ENCODE results near the gene AFAP1L2.
"Not testable (repeated sequence)": the region's sequence is repeated elsewhere in the genome, so short reads cannot be mapped to it uniquely, and the experiment has no call there.

AFAP1L2 gene

GRCh38 chr10:114334301-114334700 is 70.0 kb downstream of the AFAP1L2 start:
- no peak for DNase-seq

DNA sequence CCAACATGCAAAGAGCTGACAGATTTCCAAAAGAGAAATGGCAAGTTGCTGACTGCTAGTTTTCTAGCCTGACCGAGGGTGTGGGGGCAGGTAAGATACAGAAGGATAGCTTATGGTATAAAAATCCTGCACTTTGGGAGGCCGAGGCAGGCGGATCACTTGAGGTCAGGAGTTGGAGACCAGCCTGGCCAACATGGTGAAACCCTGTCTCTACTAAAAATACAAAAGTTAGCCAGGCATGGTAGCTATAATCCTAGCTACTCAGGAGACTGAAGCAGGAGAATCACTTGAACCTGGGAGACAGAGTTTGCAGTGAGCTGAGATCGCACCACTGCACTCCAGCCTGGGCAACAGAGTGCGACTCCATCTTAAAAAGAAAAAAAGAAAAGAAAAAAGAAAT is 70.9 kb downstream of the AFAP1L2 start:
- DNase-seq: not testable (repeated sequence)

- DNase-seq: no peak
These were observed 71.8 kb downstream of the AFAP1L2 start for GRCh38 chr10:114332301-114333192.

- no peak for DNase-seq
These were observed 74.5 kb downstream of the AFAP1L2 start for GRCh38 chr10:114329634-114330365.

DNA sequence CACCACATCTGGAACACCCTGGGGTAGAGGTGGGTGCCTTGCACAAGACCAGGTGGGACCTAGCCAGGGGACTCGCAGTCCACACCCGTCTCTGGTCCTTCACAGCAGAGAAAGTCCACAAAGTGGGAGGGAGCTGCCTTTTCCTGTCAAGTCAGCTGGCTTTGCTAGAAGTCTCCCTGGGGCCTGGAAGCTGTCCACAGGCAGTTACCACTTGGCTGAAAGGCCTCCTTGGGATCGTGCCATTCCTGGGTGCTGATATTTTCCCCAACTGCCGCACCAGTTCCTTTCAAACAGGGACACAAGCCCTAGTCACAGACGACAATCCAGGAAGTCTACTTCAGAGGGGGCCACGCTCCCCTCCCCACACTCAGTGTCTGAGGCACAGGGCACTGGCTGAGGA is 75.4 kb downstream of the AFAP1L2 start:
- DNase-seq: no peak

GRCh38 chr10:114328441-114328812 is 75.9 kb downstream of the AFAP1L2 start:
- no peak for DNase-seq

DNA sequence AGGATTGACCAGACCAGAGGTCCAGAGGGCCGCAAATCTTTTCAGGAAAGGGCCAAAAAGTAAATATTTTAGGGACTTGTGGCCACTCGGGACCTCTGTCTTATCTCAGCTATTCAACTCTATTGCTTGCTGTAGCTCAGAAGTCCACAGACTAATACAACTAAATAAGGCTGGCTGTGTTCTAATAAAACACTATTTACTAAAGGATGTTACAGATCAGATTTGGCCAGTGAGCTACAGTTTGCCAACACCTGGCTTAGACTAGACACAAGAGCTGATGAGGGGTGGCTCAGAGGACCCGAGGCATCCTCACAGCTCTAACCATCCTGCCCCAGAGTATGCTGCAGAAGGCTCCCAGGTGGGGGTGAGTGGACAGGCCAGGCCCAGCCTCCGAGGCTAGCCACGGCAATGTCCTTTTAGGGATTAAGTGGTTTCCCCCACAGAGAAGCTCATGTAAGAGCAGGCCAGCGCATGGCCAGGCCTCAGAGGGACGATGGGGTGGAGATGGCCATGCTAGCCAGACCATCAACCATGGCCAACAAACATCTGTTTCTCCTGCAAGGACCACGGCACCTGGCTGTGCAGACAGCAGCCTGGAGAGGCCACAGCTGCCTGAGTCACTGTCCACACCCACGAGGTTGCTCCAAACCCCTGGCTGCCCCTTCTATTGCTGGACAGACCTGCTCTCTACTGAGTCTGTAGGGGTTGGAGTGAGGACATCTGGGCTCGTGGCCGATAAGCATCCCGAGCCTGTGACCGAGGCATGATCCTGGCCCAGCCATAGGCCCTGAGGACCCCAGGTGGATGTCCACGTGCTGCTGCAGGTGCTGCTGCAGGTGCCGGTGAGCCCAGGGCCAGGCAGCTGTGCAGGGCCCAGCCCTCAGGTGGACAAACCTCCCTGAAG is 76.5 kb downstream of the AFAP1L2 start:
- no peak for DNase-seq

- DNase-seq: no peak
These were observed 77.5 kb downstream of the AFAP1L2 start for GRCh38 chr10:114326795-114327194.

- no peak for DNase-seq
These were observed 81.3 kb downstream of the AFAP1L2 start for GRCh38 chr10:114323023-114323422.

GRCh38 chr10:114322344-114322743 is 82.0 kb downstream of the AFAP1L2 start:
- no peak for DNase-seq

GRCh38 chr10:114320249-114321116 is 83.8 kb downstream of the AFAP1L2 start:
- DNase-seq: no peak

DNA sequence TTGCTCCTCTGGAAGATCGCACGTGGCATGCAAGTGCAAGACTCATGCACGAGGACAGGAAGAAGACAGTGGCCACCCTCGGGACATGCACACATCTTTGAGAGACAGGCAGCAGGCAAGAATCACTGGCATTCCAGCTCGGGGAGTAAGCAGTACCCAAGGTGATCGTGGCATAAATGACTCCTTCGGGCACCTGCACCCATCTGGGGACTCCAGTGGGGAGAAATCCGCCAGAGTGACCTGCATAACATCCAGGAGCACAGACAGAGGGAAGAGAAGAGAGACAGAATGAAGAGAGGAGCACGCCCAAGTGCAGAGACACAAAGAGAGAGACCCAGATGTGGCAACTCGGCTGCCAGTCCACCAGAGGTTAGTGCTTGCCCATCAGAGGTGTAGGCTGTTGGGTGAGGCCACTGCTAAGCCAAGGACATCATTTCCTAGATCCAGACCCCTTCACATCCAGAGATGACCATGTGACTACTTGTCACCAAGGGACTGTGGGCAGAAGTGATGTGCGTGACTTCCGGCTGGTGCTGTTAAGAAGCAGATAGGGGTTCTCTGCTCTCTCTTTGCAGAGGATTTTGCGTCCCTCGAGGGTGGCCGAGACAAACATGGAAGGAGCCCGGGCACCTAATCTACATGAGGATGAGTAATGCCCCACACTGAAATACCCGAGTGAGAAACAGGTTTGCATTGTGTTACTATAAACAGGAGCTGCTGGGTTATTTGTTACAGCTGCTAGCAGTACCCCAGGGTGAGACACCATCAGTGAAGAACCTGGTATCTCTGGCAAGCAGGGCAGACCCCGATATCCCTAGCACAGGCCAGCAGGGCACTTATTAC is 84.7 kb downstream of the AFAP1L2 start:
- no peak for DNase-seq

DNA sequence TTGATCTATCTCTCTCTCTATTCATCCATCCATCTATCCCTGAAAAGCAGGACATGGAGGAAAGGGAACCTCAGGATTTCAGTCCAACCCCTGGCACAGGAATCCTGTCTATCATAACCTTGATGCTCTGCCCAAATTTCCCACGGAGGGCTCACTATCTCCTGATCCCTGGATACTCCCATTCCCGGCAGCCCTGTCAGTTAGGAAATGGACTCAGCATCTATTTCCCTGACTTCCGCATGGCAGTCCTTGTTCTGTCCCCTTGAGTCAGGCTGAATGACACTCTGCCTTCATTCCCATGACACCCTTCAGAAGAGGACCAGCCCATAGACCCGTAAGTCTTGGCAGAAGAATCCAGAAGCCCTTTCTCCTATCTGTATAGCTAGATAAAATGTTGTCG is 87.6 kb downstream of the AFAP1L2 start:
- no peak for DNase-seq

DNA sequence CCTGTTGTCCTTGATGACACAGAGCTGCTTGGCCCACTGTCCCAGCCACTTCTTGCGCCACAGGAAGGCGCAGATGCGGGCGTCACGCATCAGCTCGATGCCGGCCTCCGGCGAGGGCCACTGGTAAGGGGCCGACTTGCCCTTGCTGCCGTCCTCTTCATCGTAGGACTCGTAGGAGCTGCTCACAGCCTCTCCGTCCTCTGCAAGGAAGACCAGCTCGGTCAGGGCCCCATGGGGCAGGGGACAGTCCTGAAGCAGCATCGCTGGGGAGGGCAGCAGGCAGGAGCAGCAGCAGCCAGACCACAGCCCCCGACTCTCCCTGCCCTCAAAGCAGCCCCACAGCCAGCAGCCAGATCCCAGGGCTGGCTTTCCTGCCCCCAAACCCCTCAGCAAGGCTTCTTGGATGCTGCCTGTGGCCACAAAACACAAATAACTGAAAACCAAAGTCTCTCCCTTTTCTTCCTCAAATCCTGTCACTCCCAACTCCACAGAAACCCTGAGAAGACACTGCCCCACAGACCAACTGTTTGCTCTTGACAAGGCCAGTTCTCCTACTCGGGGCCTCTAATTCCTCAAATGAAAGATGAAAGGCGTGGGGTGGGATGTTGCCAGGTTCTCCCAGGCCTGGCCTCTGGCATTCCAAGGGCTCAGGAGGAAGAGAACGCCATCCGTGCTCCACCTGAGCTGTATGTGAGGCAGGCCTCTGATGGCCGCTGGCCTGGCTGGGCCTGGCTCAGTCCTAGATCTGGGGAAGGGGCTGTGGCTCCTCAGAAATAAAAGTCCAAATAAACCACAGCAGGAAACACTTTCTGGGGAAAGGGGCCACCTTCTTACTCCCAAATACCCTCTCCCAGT is 88.5 kb downstream of the AFAP1L2 start:
- no peak for DNase-seq

DNA sequence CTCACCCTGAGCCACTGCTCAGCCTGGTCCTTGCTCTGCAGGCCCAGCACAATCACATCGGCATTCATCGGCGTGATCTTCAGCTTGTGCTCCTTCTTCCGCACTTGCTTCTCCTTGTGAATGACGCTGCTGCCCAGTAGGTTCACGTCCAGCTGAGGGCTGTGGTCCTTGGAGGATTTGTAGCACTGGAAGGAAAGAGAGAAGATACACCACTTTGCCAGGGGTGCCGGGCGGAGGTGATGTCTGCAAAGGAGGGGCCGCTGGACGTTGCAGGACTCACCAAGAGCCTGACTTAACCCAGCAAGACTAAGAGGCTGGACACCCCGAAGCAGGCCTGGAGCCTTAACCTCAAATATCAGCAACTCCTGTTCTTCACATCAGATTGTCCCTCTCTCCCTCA is 90.4 kb downstream of the AFAP1L2 start:
- no peak for DNase-seq

DNA sequence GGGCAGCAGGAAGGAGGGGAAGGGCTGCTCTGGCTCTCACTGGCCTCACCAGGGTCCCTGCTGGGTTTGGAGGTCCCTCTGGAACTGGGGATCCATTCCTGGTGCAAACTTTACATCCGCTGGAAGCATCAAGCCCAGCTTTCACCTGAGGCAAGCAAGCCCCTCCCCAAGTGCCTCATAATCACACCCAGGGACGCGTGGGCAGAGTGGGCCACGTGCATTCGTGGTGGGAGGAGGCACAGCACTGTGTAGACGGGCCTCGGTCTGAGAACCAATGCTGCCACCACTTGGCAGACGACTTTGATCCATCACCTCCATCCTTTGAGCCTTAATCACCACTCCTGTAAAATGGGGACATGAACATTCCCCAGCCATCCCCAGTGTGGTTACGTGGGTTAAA is 91.2 kb downstream of the AFAP1L2 start:
- DNase-seq: no peak

GRCh38 chr10:114311496-114312209 is 92.6 kb downstream of the AFAP1L2 start:
- DNase-seq: no peak

DNA sequence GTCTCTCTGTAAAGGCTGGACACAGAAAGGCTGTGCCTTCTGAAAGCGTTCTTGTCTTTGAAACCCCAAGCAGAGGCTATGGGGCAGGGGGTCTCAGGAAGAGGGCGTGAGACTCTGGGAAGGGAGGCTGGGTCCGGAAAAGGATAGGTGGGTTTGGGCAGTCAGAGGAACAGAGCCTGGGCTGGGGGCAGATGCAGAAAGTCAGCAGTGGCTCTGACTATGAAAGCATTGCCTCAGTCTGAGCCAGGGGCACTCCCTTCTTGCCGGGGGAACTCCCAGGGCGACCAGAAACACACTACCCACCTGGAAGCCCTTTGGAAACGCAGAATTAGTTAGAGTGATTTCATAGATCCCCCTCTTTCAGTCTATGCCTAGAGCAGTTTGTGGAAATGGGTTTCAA is 93.3 kb downstream of the AFAP1L2 start:
- no peak for DNase-seq

- DNase-seq: no peak
These were observed 94.0 kb downstream of the AFAP1L2 start for GRCh38 chr10:114310346-114310745.

GRCh38 chr10:114309364-114309651 is 95.0 kb downstream of the AFAP1L2 start:
- no peak for DNase-seq
